Vagina (tissue), 2 donors: ENCODE results near the gene F2R. TPM values are rescaled to one million over a fixed set of nuclear protein-coding genes. Genes with fewer than 3 reads are reported as not detected.
"Not testable (repeated sequence)": the region's sequence is repeated elsewhere in the genome, so short reads cannot be mapped to it uniquely, and the experiment has no call there.

Source experiments
- DNase-seq, 2 donors: peaks; one replicate each; pipeline ENCODE4 v3.0.0-alpha.2; 2017; ENCODE audit errors: extremely low spot score in 2 of 2
- H3K27ac ChIP-seq: fragments of 200-600 bp; sonication (generic); one replicate; pipeline ENCODE4 v1.5.1; 2019
- H3K27me3 ChIP-seq: fragments of 200-600 bp; sonication (generic); one replicate; pipeline ENCODE4 v1.5.1; 2019
- H3K36me3 ChIP-seq, 2 donors: fragments of 200-600 bp; sonication (generic); one replicate each; pipeline ENCODE4 v1.5.1; 2017 to 2019
- H3K4me1 ChIP-seq: fragments of 200-600 bp; sonication (generic); one replicate; pipeline ENCODE4 v1.5.1; 2019
- H3K4me3 ChIP-seq, 2 donors: fragments of 200-600 bp; sonication (generic); 1 replicate in 1 of 2; 2 replicates in 1 of 2; pipeline ENCODE4 v1.5.1; 2016 to 2019
- H3K9me3 ChIP-seq: fragments of 200-600 bp; sonication (generic); one replicate; pipeline ENCODE4 v1.5.1; 2019
- POLR2A ChIP-seq, 2 donors: fragments of 450-650 bp; IDR thresholded peaks; one replicate each; pipeline ENCODE4 v1.6.1; 2017; ENCODE audit warnings: antibody characterized with exemption in 2 of 2, mild to moderate bottlenecking in 2 of 2, moderate library complexity in 2 of 2
- POLR2AphosphoS5 ChIP-seq, 2 donors: sonication (generic); formaldehyde crosslinking; IDR thresholded peaks; one replicate each; pipeline ENCODE4 v1.9.0; 2017; ENCODE audit warnings: antibody characterized with exemption in 2 of 2, mild to moderate bottlenecking in 2 of 2, low read depth in 1 of 2; ENCODE audit not compliant: insufficient read depth in 1 of 2
- intact Hi-C: fragments of 100-400 bp; cut with DNase I; formaldehyde crosslinking; loops from one replicate; pipeline ENCODE4 v1.15.1; 2023
- total RNA-seq: library from RNA; depleted of rRNA; stranded (reverse); fragments of >200 nt; gene quantifications from one replicate; pipeline ENCODE4 v1.2.3, GENCODE V29; 2016
- TF ChIP-seq, protein P1 (sequence below), 3 experiments: fragments of 450-650 bp in 2 of 3; fragments of 200-600 bp in 1 of 3; sonication (generic) in 1 of 3; IDR thresholded peaks; one replicate each; pipeline ENCODE4 v1.5.1; 2017 to 2019; ENCODE audit warnings: antibody characterized with exemption in 3 of 3, mild to moderate bottlenecking in 2 of 3, moderate library complexity in 2 of 3

Gene F2R
- total RNA-seq, 1 donor from 2014 or later = 7.1 TPM

DNA sequence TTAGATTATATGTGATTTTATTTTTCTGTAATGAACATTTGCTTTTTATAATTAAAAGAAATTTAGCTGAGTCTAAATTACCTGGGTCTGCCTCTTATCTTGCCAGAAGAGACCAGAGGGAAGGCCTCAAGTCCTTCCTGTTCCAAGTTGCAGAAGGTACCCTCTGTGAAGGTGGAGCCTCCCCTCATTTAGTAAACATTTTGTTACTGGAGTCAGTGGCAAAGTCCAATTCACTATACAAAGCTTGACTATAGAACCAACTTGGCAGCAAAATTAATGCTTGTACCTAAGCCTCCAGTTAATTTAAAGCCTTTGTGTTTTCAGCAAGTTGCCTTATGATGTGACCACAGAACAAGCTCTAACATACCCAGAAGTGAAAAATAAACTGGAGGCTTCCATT lies 42.8 kb upstream of the F2R start:
- intact Hi-C loops = no loop called here
- Histone ChIP-seq H3K4me3 (no peak overlapping the region), H3K4me1 (no peaks in the 10 kb centered on the region), H3K36me3 (no peaks in the 10 kb centered on the region), H3K27ac (no peak overlapping the region), H3K9me3 (no peaks in the 10 kb centered on the region), H3K27me3 (no peaks in the 10 kb centered on the region)
- TF ChIP-seq, protein P1, sequence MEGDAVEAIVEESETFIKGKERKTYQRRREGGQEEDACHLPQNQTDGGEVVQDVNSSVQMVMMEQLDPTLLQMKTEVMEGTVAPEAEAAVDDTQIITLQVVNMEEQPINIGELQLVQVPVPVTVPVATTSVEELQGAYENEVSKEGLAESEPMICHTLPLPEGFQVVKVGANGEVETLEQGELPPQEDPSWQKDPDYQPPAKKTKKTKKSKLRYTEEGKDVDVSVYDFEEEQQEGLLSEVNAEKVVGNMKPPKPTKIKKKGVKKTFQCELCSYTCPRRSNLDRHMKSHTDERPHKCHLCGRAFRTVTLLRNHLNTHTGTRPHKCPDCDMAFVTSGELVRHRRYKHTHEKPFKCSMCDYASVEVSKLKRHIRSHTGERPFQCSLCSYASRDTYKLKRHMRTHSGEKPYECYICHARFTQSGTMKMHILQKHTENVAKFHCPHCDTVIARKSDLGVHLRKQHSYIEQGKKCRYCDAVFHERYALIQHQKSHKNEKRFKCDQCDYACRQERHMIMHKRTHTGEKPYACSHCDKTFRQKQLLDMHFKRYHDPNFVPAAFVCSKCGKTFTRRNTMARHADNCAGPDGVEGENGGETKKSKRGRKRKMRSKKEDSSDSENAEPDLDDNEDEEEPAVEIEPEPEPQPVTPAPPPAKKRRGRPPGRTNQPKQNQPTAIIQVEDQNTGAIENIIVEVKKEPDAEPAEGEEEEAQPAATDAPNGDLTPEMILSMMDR (IDR thresholded peaks at IDR 0.05) = no peak
- TF ChIP-seq POLR2AphosphoS5 (IDR thresholded peaks at IDR 0.05; ENCODE audit: insufficient read depth in 1 of 2, low read depth in 1 of 2) = no peak
- no peak for TF ChIP-seq POLR2A (IDR thresholded peaks at IDR 0.05)
- no peak for DNase-seq

DNA sequence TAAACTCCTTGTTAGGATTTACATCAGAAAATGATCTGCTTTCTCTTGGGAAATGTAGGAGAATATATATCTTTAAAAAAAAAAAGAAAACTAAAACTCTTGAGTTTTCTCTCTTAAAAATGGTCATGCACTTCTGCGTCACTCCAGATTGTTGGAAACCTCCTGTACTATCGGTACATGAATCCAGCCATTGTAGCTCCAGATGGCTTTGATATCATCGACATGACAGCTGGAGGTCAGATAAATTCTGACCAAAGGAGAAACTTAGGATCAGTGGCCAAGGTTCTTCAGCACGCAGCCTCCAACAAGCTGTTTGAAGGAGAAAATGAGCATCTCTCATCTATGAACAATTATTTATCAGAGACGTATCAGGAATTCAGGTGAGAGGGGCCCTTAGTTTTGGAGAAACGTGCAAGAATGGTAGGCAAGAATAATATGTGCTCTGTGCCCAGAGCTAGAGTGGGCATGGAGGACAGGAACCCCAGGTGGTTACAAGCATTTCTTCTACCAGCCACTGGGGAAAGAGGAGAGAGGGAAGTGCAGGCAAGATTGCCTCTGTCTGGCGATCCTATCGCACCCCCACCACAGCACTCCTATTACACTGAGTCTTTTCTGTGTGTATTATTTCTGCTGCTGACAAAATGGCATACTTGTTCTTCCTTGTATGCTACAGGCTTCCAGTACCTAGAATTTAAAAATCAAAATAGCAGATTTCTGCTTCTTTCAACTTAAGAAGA lies 41.4 kb upstream of the F2R start:
- Histone ChIP-seq H3K27me3 (no peaks in the 10 kb centered on the region), H3K4me1 (no peaks in the 10 kb centered on the region), H3K4me3 (no peak overlapping the region), H3K27ac (no peak overlapping the region), H3K36me3 (no peaks in the 10 kb centered on the region), H3K9me3 (no peaks in the 10 kb centered on the region)
- no peak for TF ChIP-seq POLR2A (IDR thresholded peaks at IDR 0.05)
- TF ChIP-seq POLR2AphosphoS5 (IDR thresholded peaks at IDR 0.05; ENCODE audit: insufficient read depth in 1 of 2, low read depth in 1 of 2) = no peak
- TF ChIP-seq, protein P1 (IDR thresholded peaks at IDR 0.05) = no peak
- intact Hi-C loops = no loop called here
- no peak for DNase-seq

DNA sequence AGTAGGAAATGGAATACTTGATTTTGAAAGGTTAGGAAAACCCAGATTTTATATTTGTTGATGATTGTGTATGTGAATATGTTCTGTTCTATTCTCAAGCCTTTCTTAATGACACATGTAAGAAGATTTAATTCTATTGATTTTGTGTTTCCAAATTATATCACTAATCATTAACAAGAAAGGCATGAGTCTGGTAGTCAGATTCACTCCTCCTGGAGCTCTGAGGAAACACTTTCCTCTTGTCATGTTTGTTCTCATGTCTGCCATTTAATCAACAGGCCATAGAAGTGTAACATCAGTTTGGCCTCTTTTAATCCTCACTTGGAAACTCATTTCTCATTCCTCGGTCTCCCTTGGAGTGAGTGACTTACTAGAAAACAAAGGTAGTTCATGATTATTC lies 40.6 kb upstream of the F2R start:
- TF ChIP-seq, protein P1 (IDR thresholded peaks at IDR 0.05) = no peak
- TF ChIP-seq POLR2A (IDR thresholded peaks at IDR 0.05) (no peak), POLR2AphosphoS5 (IDR thresholded peaks at IDR 0.05; ENCODE audit: insufficient read depth in 1 of 2, low read depth in 1 of 2) (no peak)
- intact Hi-C loops = no loop called here

DNA sequence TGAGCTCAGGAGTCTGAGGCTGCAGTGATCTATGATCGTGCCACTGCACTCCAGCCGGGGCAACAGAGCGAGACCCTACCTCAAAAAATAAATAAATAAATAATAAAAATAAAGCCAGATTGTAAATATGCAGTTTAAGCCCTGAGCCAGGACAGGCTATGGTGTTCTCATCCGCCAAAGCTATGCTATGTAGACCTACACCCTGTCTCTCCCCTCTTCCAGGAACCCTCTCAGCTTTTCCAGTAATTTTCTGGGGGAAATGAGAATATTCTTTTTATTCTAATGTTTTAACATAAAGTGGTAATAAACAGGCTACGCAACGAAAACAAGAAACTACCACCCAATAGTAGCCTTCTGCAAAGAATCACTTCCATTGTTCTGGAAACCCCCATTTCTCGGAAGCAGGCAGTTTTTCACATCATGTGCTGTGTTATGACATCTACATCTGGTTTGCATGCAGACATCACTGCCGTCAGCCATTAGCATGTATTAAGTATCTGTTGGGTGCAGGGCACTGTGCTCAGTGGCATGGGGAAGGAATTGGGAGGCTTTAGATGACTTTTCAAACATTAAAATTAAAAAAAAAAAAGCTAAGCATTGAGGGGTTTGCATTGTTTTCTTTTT lies 38.0 kb upstream of the F2R start:
- Histone ChIP-seq H3K4me3 (no peak overlapping the region), H3K9me3 (no peaks in the 10 kb centered on the region), H3K27ac (no peak overlapping the region), H3K4me1 (no peaks in the 10 kb centered on the region), H3K36me3 (no peaks in the 10 kb centered on the region), H3K27me3 (no peaks in the 10 kb centered on the region)
- DNase-seq = no peak
- intact Hi-C loops = no loop called here
- no peak for TF ChIP-seq POLR2AphosphoS5 (IDR thresholded peaks at IDR 0.05; ENCODE audit: insufficient read depth in 1 of 2, low read depth in 1 of 2)
- no peak for TF ChIP-seq POLR2A (IDR thresholded peaks at IDR 0.05)
- TF ChIP-seq, protein P1 (IDR thresholded peaks at IDR 0.05) = no peak

More for the DNA sequence above, 40.6 kb upstream of the F2R start:
- Histone ChIP-seq H3K27me3 (no peaks in the 10 kb centered on the region), H3K4me1 (no peaks in the 10 kb centered on the region), H3K4me3 (no peak overlapping the region), H3K27ac (no peak overlapping the region), H3K36me3 (no peaks in the 10 kb centered on the region), H3K9me3 (no peaks in the 10 kb centered on the region)
- no peak for DNase-seq

DNA sequence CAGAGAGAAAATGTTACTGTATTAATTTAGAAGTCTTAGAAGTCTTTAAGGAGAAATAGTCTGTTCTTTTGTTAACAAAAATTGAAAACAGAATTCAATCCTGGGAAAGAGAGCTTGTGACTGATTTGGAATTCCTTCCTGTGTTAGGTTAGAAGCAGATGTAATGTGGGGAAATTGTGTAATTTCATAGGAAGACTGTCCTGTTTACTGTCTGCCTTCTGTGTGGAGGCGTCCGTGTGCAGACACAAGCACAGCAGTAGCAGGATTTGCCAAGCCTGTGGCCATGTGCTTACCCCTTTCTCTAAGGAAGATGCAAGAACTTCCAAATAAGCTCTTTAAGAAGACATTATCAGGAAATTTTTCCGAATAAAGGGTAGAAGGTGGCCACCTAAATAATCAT lies 36.7 kb upstream of the F2R start:
- no peaks in the 10 kb centered on the region for H3K9me3 ChIP-seq
- intact Hi-C loops = no loop called here
- H3K4me1 ChIP-seq = no peaks in the 10 kb centered on the region
- no peaks in the 10 kb centered on the region for H3K27me3 ChIP-seq
- H3K27ac ChIP-seq = no peak overlapping the region
- DNase-seq = no peak
- no peak for TF ChIP-seq POLR2AphosphoS5 (IDR thresholded peaks at IDR 0.05; ENCODE audit: insufficient read depth in 1 of 2, low read depth in 1 of 2)
- TF ChIP-seq, protein P1 (IDR thresholded peaks at IDR 0.05) = no peak
- no peak for TF ChIP-seq POLR2A (IDR thresholded peaks at IDR 0.05)
- no peak overlapping the region for H3K4me3 ChIP-seq
- no peaks in the 10 kb centered on the region for H3K36me3 ChIP-seq

DNA sequence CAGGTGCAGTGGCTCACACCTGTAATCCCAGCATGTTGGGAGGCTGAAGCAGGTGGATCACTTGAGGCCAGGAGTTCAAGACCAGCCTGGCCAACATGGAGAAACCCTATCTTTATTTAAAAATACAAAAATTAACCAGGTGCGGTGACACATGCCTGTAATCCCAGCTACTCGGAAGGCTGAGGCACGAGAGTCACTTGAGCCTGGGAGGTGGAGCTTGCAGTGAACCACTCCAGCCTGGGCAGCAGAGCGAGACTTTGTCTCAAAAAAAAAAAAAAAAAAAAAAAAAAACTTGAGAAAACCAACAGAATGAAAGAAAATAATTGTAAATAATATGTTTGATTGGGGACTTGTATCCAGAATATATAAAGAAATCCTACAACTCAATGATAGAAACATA lies 35.1 kb upstream of the F2R start:
- H3K4me3 ChIP-seq, H3K27me3 ChIP-seq, intact Hi-C loops, H3K9me3 ChIP-seq, DNase-seq, H3K4me1 ChIP-seq, H3K36me3 ChIP-seq, H3K27ac ChIP-seq: not testable (repeated sequence)
